Uterus (tissue), 4 donors: Measurements from ENCODE around the gene PIK3CB. TPM values are rescaled to one million over a fixed set of nuclear protein-coding genes. Genes with fewer than 3 reads are reported as not detected.

Experiments
- DNase-seq, 2 donors: peaks; one replicate each; pipeline ENCODE4 v3.0.0-alpha.2; 2019 to 2020
- H3K27ac ChIP-seq, 2 donors: fragments of 200-600 bp; sonication (generic); 1 replicate in 1 of 2; 2 replicates in 1 of 2; pipeline ENCODE4 v1.5.1; 2016 to 2018
- H3K27me3 ChIP-seq, 2 donors: fragments of 200-600 bp; sonication (generic); one replicate each; pipeline ENCODE4 v1.5.1; 2018 to 2019; ENCODE audit warnings: control low read depth in 1 of 2
- H3K36me3 ChIP-seq, 2 donors: fragments of 200-600 bp; sonication (generic); one replicate each; pipeline ENCODE4 v1.5.1; 2019; ENCODE audit warnings: control low read depth in 1 of 2
- H3K4me1 ChIP-seq, 2 donors: fragments of 200-600 bp; sonication (generic); one replicate each; pipeline ENCODE4 v1.5.1; 2018 to 2019; ENCODE audit warnings: control low read depth in 1 of 2
- H3K4me3 ChIP-seq, 2 donors: fragments of 200-600 bp; sonication (generic); 1 replicate in 1 of 2; 2 replicates in 1 of 2; pipeline ENCODE4 v1.5.1; 2018 to 2019; ENCODE audit warnings: mild to moderate bottlenecking in 1 of 2
- H3K9me3 ChIP-seq, 2 donors: fragments of 200-600 bp; sonication (generic); one replicate each; pipeline ENCODE4 v1.5.1; 2019; ENCODE audit warnings: control low read depth in 1 of 2
- CTCF ChIP-seq, 4 experiments: fragments of 200-600 bp in 2 of 4; fragments of 450-650 bp in 2 of 4; sonication (generic) in 2 of 4; IDR thresholded peaks; one replicate each; pipeline ENCODE4 v1.5.1; 2016 to 2019; ENCODE audit warnings: antibody characterized with exemption in 4 of 4, mild to moderate bottlenecking in 2 of 4, moderate library complexity in 1 of 4
- POLR2A ChIP-seq, 2 donors: fragments of 450-650 bp; IDR thresholded peaks; one replicate each; pipeline ENCODE4 v1.6.1; 2016; ENCODE audit warnings: antibody characterized with exemption in 2 of 2, mild to moderate bottlenecking in 1 of 2, moderate library complexity in 1 of 2
- intact Hi-C: fragments of 100-400 bp; cut with DNase I; formaldehyde crosslinking; loops from one replicate; pipeline ENCODE4 v1.15.1; 2023; ENCODE audit warnings: low total_unique reads
- total RNA-seq, 4 donors: library from RNA; depleted of rRNA in 3 of 4; stranded (reverse); fragments of >200 nt in 3 of 4; gene quantifications; one replicate each; pipeline versions ENCODE4 v1.1.0 to v1.2.4, GENCODE V29; 2014 to 2023
- donor health status: DM: yes; HTN: yes; CAD: no.

Gene PIK3CB
- total RNA-seq, 4 donors from 2014 or later = 5.6 to 37.5 (median 17.0) TPM

GRCh38 chr3:138642226-138642926 lies 192.4 kb downstream of the PIK3CB start:
- TF ChIP-seq CTCF (IDR thresholded peaks at IDR 0.05) (no peak), POLR2A (IDR thresholded peaks at IDR 0.05) (no peak)
- H3K27me3 ChIP-seq = no peaks in the 10 kb centered on the region
- H3K4me1 ChIP-seq = no peaks in the 10 kb centered on the region
- no peak for DNase-seq
- H3K27ac ChIP-seq = no peak overlapping the region
- no peak overlapping the region for H3K4me3 ChIP-seq
- peaks cover 0 to 27% of the 10 kb centered on the region in 2 donors for H3K9me3 ChIP-seq
- no peaks in the 10 kb centered on the region for H3K36me3 ChIP-seq
- intact Hi-C loops = no loop called here

- no peak for DNase-seq
- Histone ChIP-seq H3K4me3 (no peak overlapping the region), H3K27ac (no peak overlapping the region), H3K9me3 (peaks cover 0 to 19% of the 10 kb centered on the region in 2 donors), H3K4me1 (no peaks in the 10 kb centered on the region), H3K36me3 (no peaks in the 10 kb centered on the region), H3K27me3 (no peaks in the 10 kb centered on the region)
- no peak for TF ChIP-seq POLR2A (IDR thresholded peaks at IDR 0.05)
- TF ChIP-seq CTCF (IDR thresholded peaks at IDR 0.05) = no peak
- intact Hi-C loops = no loop called here
Observed at GRCh38 chr3:138640537-138640936, 194.2 kb downstream of the PIK3CB start.

GRCh38 chr3:138638641-138639040 lies 196.1 kb downstream of the PIK3CB start:
- H3K4me1 ChIP-seq = no peaks in the 10 kb centered on the region
- DNase-seq = no peak

GRCh38 chr3:138629526-138629925 lies 205.2 kb downstream of the PIK3CB start:
- H3K27ac ChIP-seq = no peak overlapping the region
- no peaks in the 10 kb centered on the region for H3K9me3 ChIP-seq
- no peaks in the 10 kb centered on the region for H3K27me3 ChIP-seq
- H3K4me1 ChIP-seq = no peaks in the 10 kb centered on the region
- no peaks in the 10 kb centered on the region for H3K36me3 ChIP-seq
- no peak overlapping the region for H3K4me3 ChIP-seq
- DNase-seq = no peak
- intact Hi-C loops = no loop called here
- no peak for TF ChIP-seq POLR2A (IDR thresholded peaks at IDR 0.05)
- no peak for TF ChIP-seq CTCF (IDR thresholded peaks at IDR 0.05)

More at GRCh38 chr3:138638641-138639040, 196.1 kb downstream of the PIK3CB start:
- H3K9me3 ChIP-seq = peaks cover 0 to 12% of the 10 kb centered on the region in 2 donors
- intact Hi-C loops = no loop called here
- TF ChIP-seq CTCF (IDR thresholded peaks at IDR 0.05) (no peak), POLR2A (IDR thresholded peaks at IDR 0.05) (no peak)
- no peaks in the 10 kb centered on the region for H3K36me3 ChIP-seq
- no peak overlapping the region for H3K4me3 ChIP-seq
- no peak overlapping the region for H3K27ac ChIP-seq
- H3K27me3 ChIP-seq = no peaks in the 10 kb centered on the region

- Histone ChIP-seq H3K27me3 (no peaks in the 10 kb centered on the region), H3K9me3 (no peaks in the 10 kb centered on the region), H3K36me3 (no peaks in the 10 kb centered on the region), H3K4me3 (no peak overlapping the region), H3K27ac (no peak overlapping the region), H3K4me1 (no peaks in the 10 kb centered on the region)
- no peak for TF ChIP-seq CTCF (IDR thresholded peaks at IDR 0.05)
- no peak for TF ChIP-seq POLR2A (IDR thresholded peaks at IDR 0.05)
- no peak for DNase-seq
- intact Hi-C loops = no loop called here
Observed at GRCh38 chr3:138625707-138626365, 208.9 kb downstream of the PIK3CB start.
